SJSA1 (cell line): Measurements from ENCODE around the gene CEBPG. TPM values are rescaled to one million over a fixed set of nuclear protein-coding genes. Genes with fewer than 3 reads are reported as not detected.

Source experiments
- DNase-seq, 2 experiments: peaks; one replicate each; pipeline ENCODE4 v3.0.0-alpha.2; 2015 to 2020; ENCODE audit warnings: low spot score in 2 of 2, low read depth in 1 of 2
- H3K27ac ChIP-seq: fragments of 250-450 bp; sonication (Bioruptor Pico); 2 replicates; pipeline ENCODE4 v1.5.1; 2020; ENCODE audit warnings: mild to moderate bottlenecking, moderate library complexity
- H3K27me3 ChIP-seq: fragments of 250-450 bp; sonication (Bioruptor Pico); replicated peaks from 2 replicates; pipeline ENCODE4 v1.5.1; 2020; ENCODE audit warnings: mild to moderate bottlenecking, moderate library complexity
- H3K36me3 ChIP-seq: fragments of 250-450 bp; sonication (Bioruptor Pico); 2 replicates; pipeline ENCODE4 v1.5.1; 2020; ENCODE audit warnings: mild to moderate bottlenecking
- H3K4me1 ChIP-seq: fragments of 250-450 bp; sonication (Bioruptor Pico); replicated peaks from 2 replicates; pipeline ENCODE4 v1.6.1; 2021; ENCODE audit warnings: mild to moderate bottlenecking
- H3K4me3 ChIP-seq: fragments of 250-450 bp; sonication (Bioruptor Pico); 2 replicates; pipeline ENCODE4 v1.5.1; 2020; ENCODE audit warnings: mild to moderate bottlenecking
- H3K9me3 ChIP-seq: fragments of 250-450 bp; sonication (Bioruptor Pico); replicated peaks from 2 replicates; pipeline ENCODE4 v1.5.1; 2020; ENCODE audit warnings: mild to moderate bottlenecking
- total RNA-seq: library from RNA; depleted of rRNA; stranded (reverse); fragments of >200 nt; shearing (Covaris generic); gene quantifications from 2 replicates; pipeline ENCODE4 v1.2.3, GENCODE V29; 2014

The CEBPG gene
- total RNA-seq, 1 experiment from 2014 or later, result 55.5 TPM

- Histone ChIP-seq H3K27me3 (peaks cover 21% of the 10 kb centered on the region), H3K36me3 (no peaks in the 10 kb centered on the region)
These were observed 10.0 kb upstream of the CEBPG start for GRCh38 chr19:33363476-33363875.

GRCh38 chr19:33365691-33366090 lies 7.8 kb upstream of the CEBPG start:
- no peak overlapping the region for H3K27ac ChIP-seq
- H3K36me3 ChIP-seq, result no peaks in the 10 kb centered on the region
- peaks cover 12% of the 10 kb centered on the region for H3K27me3 ChIP-seq
- H3K4me3 ChIP-seq, result no peak overlapping the region
- H3K9me3 ChIP-seq, result no peaks in the 10 kb centered on the region
- no peak for DNase-seq
- peaks cover 10% of the 10 kb centered on the region for H3K4me1 ChIP-seq

More at GRCh38 chr19:33363476-33363875, 10.0 kb upstream of the CEBPG start:
- peaks cover 9% of the 10 kb centered on the region for H3K4me1 ChIP-seq
- H3K4me3 ChIP-seq, result no peak overlapping the region
- DNase-seq, result no peak
- no peaks in the 10 kb centered on the region for H3K9me3 ChIP-seq
- H3K27ac ChIP-seq, result no peak overlapping the region

GRCh38 chr19:33366127-33366526 lies 7.4 kb upstream of the CEBPG start:
- H3K27ac ChIP-seq, result no peak overlapping the region
- H3K4me1 ChIP-seq, result peaks cover 10% of the 10 kb centered on the region
- no peak overlapping the region for H3K4me3 ChIP-seq
- no peaks in the 10 kb centered on the region for H3K9me3 ChIP-seq
- peaks cover 12% of the 10 kb centered on the region for H3K27me3 ChIP-seq
- no peak for DNase-seq
- H3K36me3 ChIP-seq, result no peaks in the 10 kb centered on the region

- Histone ChIP-seq H3K9me3 (no peaks in the 10 kb centered on the region), H3K4me1 (peaks cover 10% of the 10 kb centered on the region), H3K27ac (no peak overlapping the region), H3K4me3 (no peak overlapping the region), H3K27me3 (peaks cover 12% of the 10 kb centered on the region), H3K36me3 (no peaks in the 10 kb centered on the region)
- DNase-seq, result no peak
These were observed 6.6 kb upstream of the CEBPG start for GRCh38 chr19:33366897-33367296.

DNA sequence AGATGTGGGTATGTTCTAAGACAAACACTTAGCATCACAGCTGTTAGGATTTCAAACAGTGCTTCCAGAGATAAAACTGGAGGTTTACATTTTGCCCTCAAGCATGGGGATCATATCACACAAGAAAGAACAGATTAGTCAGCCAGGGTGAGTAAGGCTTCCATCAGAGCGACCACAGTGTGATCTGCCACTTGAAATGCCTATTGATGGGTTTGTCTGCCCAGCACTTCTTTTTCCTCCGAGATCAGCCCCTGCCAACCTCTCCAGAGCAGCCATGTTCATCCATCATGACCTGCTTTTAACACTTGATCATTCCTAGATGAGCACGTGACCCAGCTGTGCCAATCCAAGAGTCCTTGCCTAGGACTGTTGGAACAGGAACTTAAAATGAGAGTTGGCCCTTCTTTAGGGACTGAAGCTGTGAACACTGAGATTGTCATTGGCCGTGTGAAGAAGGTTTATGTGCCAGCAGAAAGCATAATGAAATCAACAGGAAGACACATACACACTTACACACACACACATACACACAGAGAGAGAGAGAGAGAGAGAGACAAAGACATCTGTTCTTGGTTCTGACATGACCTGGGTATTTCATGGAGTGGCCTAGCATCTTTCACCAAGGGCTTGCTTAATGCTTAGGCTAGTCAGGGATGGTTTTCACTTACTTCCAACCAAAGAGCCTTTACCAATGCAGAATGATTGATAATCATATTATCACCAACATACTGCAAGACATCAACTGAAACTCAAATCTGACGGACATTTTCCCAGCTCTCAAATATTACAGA lies 5.2 kb upstream of the CEBPG start:
- no peaks in the 10 kb centered on the region for H3K36me3 ChIP-seq
- H3K27me3 ChIP-seq, result peaks cover 10% of the 10 kb centered on the region; the same call in 1 of the 2 replicates
- H3K4me1 ChIP-seq, result peaks cover 15% of the 10 kb centered on the region
- no peak overlapping the region for H3K4me3 ChIP-seq
- peak in 1 of 2 experiments; percentile 34 for DNase-seq
- H3K27ac ChIP-seq, result no peak overlapping the region
- no peaks in the 10 kb centered on the region for H3K9me3 ChIP-seq

DNA sequence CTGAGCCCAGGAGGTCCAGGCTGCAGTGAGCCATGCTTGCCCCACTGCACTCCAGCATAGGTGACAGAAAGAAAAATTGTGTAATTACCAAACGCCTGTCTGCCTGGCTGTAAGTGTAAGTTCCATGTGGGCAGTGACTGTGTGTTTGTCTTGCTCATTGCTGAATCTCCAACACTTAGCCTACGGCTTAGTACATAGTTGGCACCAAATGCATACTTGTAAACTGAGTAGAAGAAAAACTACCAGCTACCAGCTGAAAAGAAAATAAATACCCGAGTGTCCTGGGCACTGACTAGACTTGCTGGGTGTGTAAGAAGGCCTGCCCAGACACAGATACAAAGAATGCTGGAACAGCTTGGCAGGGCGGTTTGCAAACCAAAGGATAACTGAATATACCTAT lies 2.7 kb upstream of the CEBPG start:
- DNase-seq, result no peak
- H3K9me3 ChIP-seq, result peaks cover 3% of the 10 kb centered on the region; the same call in 1 of the 2 replicates
- peaks cover 28% of the 10 kb centered on the region for H3K4me1 ChIP-seq
- H3K27ac ChIP-seq, result no peak overlapping the region
- no peak overlapping the region for H3K4me3 ChIP-seq
- peaks cover 11% of the 10 kb centered on the region for H3K36me3 ChIP-seq
- peaks cover 10% of the 10 kb centered on the region; the same call in 1 of the 2 replicates for H3K27me3 ChIP-seq

DNA sequence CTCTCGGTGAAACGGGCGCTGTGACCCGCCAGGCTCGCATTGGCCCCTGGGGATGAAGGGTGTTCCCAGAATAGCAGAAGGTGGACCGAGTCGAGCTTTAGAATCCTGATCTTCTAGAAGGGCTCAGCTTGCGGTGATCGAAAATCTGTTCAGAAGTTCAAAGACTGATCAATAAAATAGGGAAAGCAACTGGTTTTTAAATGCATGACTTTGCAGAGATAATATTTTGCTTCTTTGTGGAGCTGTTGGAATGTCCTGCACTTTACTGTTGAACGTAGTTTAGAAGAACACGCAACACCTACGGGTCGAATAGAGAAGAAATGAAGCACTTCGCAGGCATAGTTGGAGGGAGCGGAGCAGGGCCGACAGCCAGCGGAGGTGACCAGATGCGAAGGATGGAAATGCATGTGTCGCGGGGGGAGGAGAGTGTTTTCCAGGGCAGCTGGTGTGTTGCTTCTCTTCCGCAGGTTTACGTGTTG lies 766 bp downstream of the CEBPG start:
- Histone ChIP-seq H3K27ac (peak overlapping the region; percentile 100), H3K27me3 (no peaks in the 10 kb centered on the region), H3K4me3 (peak overlapping the region; percentile 100), H3K4me1 (peaks cover 50% of the 10 kb centered on the region), H3K9me3 (peaks cover 3% of the 10 kb centered on the region; the same call in 1 of the 2 replicates), H3K36me3 (peaks cover 20% of the 10 kb centered on the region)
- DNase-seq, result peak in 1 of 2 experiments; percentile 53

DNA sequence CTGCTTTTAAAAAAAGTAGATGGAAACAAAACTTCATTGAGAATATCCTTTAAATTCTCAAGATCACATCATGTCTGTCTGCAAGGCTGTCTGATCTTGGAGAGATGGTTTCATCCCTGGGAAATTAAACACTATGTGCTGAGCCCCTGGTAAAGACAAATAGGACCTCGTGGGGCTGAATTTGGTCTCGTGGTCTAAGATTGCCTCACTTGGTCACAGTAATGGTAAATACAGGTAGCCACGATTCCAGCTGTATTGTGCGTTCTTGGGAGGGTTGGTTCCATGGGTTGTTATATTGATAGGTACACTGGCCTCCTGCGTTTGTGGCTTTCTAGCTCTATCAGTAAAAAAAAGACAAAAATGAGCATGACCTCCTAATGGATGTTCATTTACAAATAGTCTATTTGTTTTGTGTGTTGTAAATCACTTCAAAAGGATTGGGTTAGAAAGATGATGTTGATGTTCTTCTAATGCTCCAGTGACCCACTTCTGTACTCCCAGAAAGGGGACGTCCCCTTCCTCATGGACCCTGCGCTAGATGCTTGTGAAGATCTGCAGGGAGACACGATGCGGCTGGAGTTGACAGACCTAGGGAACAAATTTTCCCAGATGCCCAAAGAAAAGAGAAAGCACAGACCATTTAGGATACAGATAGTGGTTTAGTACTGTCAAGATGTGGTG lies 1.8 kb downstream of the CEBPG start:
- H3K27ac ChIP-seq, result no peak overlapping the region; the same call in 1 of the 2 replicates

GRCh38 chr19:33375837-33376159 lies 2.3 kb downstream of the CEBPG start:
- no peak for DNase-seq
- Histone ChIP-seq H3K36me3 (peaks cover 35% of the 10 kb centered on the region), H3K27ac (peak overlapping the region; percentile 66), H3K9me3 (peaks cover 3% of the 10 kb centered on the region; the same call in 1 of the 2 replicates), H3K4me1 (peaks cover 50% of the 10 kb centered on the region), H3K27me3 (no peaks in the 10 kb centered on the region), H3K4me3 (no peak overlapping the region)

More for the DNA sequence above, 1.8 kb downstream of the CEBPG start:
- Histone ChIP-seq H3K9me3 (peaks cover 3% of the 10 kb centered on the region; the same call in 1 of the 2 replicates), H3K27me3 (no peaks in the 10 kb centered on the region), H3K36me3 (peaks cover 30% of the 10 kb centered on the region), H3K4me1 (peaks cover 50% of the 10 kb centered on the region), H3K4me3 (peak overlapping the region; percentile 100)
- DNase-seq, result no peak

- H3K9me3 ChIP-seq, result peaks cover 3% of the 10 kb centered on the region; the same call in 1 of the 2 replicates
- peaks cover 41% of the 10 kb centered on the region for H3K36me3 ChIP-seq
- no peak overlapping the region for H3K4me3 ChIP-seq
- peak overlapping the region; percentile 66 for H3K27ac ChIP-seq
- peak; percentile 85 to 92 for DNase-seq
- peaks cover 50% of the 10 kb centered on the region for H3K4me1 ChIP-seq
- no peaks in the 10 kb centered on the region for H3K27me3 ChIP-seq
These were observed 2.9 kb downstream of the CEBPG start for GRCh38 chr19:33376423-33376822.

GRCh38 chr19:33376941-33377557 lies 3.5 kb downstream of the CEBPG start:
- Histone ChIP-seq H3K27me3 (no peaks in the 10 kb centered on the region), H3K4me3 (no peak overlapping the region), H3K4me1 (peaks cover 50% of the 10 kb centered on the region), H3K9me3 (peaks cover 3% of the 10 kb centered on the region; the same call in 1 of the 2 replicates), H3K27ac (peak overlapping the region; percentile 66), H3K36me3 (peaks cover 48% of the 10 kb centered on the region)
- no peak for DNase-seq

DNA sequence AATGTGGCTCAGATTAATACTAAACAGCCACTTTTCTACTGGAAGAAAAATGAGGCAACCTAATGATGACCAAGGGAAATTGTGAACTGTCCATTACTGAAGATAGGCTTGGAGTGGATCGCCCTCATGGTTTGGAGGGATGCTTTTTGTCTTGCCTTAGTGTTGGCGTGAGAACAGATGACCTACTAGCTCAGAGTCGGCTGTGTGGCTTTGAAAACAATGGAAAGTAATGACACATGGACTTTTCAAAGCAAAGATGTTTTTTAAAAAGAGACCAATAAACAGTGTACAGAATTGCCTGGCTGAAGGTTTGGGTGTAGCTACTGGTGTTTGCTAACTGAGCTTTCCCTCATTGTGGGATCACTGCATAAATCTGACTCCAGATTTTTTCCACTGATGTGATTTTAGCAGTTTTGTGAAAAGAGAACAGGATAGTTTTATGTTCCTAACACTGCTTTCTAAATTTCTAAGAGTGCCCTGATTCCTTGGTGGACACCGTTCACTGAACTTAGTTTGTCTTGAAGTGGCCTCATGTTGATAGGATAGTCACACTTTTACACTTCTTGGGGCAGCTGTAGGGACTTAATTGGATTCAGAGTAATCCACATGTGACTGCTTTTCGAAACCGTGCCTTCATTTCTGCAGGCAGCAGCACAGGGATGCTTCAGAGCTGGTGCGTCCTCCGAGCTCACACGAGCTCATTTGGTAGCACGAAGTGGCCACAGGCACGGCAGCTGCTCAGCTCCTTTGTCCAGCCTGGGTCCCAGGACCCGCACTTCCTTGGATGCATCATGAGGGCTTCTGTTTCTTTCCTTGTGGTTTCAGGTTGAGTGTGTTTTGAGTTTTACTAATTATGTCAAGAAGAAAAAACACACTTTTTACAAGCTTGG lies 4.3 kb downstream of the CEBPG start:
- Histone ChIP-seq H3K27me3 (no peaks in the 10 kb centered on the region), H3K9me3 (peaks cover 3% of the 10 kb centered on the region; the same call in 1 of the 2 replicates), H3K4me1 (peaks cover 50% of the 10 kb centered on the region), H3K27ac (peak overlapping the region; percentile 66), H3K4me3 (no peak overlapping the region), H3K36me3 (peaks cover 52% of the 10 kb centered on the region)
- peak; percentile 68 to 74 for DNase-seq
